H9 (cell line): ENCODE data around the gene ARNT2. TPM values are rescaled to one million over a fixed set of nuclear protein-coding genes. Genes with fewer than 3 reads are reported as not detected.
"Not testable (repeated sequence)": the region's sequence is repeated elsewhere in the genome, so short reads cannot be mapped to it uniquely, and the experiment has no call there.

ENCODE experiments used
- DNase-seq: peaks from one replicate; pipeline ENCODE4 v3.0.0-alpha.2; 2017
- H2AFZ ChIP-seq: one replicate; pipeline ENCODE4 v1.6.1; 2013; ENCODE audit warnings: mild to moderate bottlenecking, low read length, control low read depth, moderate library complexity
- H2AK5ac ChIP-seq: 2 replicates; pipeline ENCODE4 v1.6.1; 2013; ENCODE audit warnings: low read length, control low read depth, mixed read lengths; ENCODE audit not compliant: insufficient read length
- H2BK120ac ChIP-seq: one replicate; pipeline ENCODE4 v1.6.1; 2013; ENCODE audit warnings: low read depth, mild to moderate bottlenecking, low read length, control low read depth, inconsistent platforms; ENCODE audit not compliant: poor library complexity, severe bottlenecking
- H2BK12ac ChIP-seq: 2 replicates; pipeline ENCODE4 v1.6.1; 2013; ENCODE audit warnings: low read length, control low read depth, mixed read lengths, low read depth; ENCODE audit not compliant: insufficient read length
- H2BK15ac ChIP-seq: 2 replicates; pipeline ENCODE4 v1.6.1; 2013; ENCODE audit warnings: low read depth, low read length, control low read depth
- H2BK20ac ChIP-seq: one replicate; pipeline ENCODE4 v1.6.1; 2013; ENCODE audit warnings: low read depth, mild to moderate bottlenecking, low read length, control low read depth, inconsistent platforms; ENCODE audit not compliant: poor library complexity, severe bottlenecking
- H2BK5ac ChIP-seq: 2 replicates; pipeline ENCODE4 v1.6.1; 2013; ENCODE audit warnings: low read length, control low read depth, mixed read lengths; ENCODE audit not compliant: insufficient read length
- H3K14ac ChIP-seq: 2 replicates; pipeline ENCODE4 v1.6.1; 2013; ENCODE audit warnings: low read length, control low read depth; ENCODE audit not compliant: insufficient read depth
- H3K18ac ChIP-seq: 2 replicates; pipeline ENCODE4 v1.6.1; 2013; ENCODE audit warnings: low read depth, mild to moderate bottlenecking, mixed read lengths, low read length, control low read depth; ENCODE audit not compliant: insufficient read length
- H3K23ac ChIP-seq: 2 replicates; pipeline ENCODE4 v1.6.1; 2013; ENCODE audit warnings: low read length, control low read depth, mixed read lengths, low read depth; ENCODE audit not compliant: insufficient read length
- H3K23me2 ChIP-seq: 2 replicates; pipeline ENCODE4 v1.6.1; 2013; ENCODE audit warnings: low read depth, mild to moderate bottlenecking, mixed read lengths, low read length, control low read depth; ENCODE audit not compliant: insufficient read length, poor library complexity, severe bottlenecking
- H3K27ac ChIP-seq: 2 replicates; pipeline ENCODE4 v1.5.1; 2013; ENCODE audit warnings: low read length, control low read depth, mixed read lengths, low read depth; ENCODE audit not compliant: insufficient read length
- H3K27me3 ChIP-seq: 2 replicates; pipeline ENCODE4 v1.6.1; 2013; ENCODE audit warnings: low read length, control low read depth, inconsistent platforms; ENCODE audit not compliant: insufficient read depth
- H3K4ac ChIP-seq: 2 replicates; pipeline ENCODE4 v1.6.1; 2013; ENCODE audit warnings: low read depth, mild to moderate bottlenecking, control low read depth, inconsistent platforms, low read length, moderate library complexity
- H3K4me1 ChIP-seq: 2 replicates; pipeline ENCODE4 v1.6.1; 2013; ENCODE audit warnings: low read length, control low read depth, inconsistent platforms; ENCODE audit not compliant: insufficient read depth
- H3K4me2 ChIP-seq: 2 replicates; pipeline ENCODE4 v1.6.1; 2013; ENCODE audit warnings: low read length, control low read depth, mixed read lengths; ENCODE audit not compliant: insufficient read length, insufficient read depth
- H3K56ac ChIP-seq: 2 replicates; pipeline ENCODE4 v1.6.1; 2013; ENCODE audit warnings: low read depth, mild to moderate bottlenecking, mixed read lengths, low read length, control low read depth; ENCODE audit not compliant: insufficient read length
- H3K79me1 ChIP-seq: 2 replicates; pipeline ENCODE4 v1.6.1; 2013; ENCODE audit warnings: low read depth, mild to moderate bottlenecking, moderate library complexity, low read length, control low read depth, inconsistent platforms; ENCODE audit not compliant: insufficient read depth, poor library complexity, severe bottlenecking
- H3K79me2 ChIP-seq: 2 replicates; pipeline ENCODE4 v1.6.1; 2013; ENCODE audit warnings: low read length, control low read depth, inconsistent platforms; ENCODE audit not compliant: insufficient read depth
- H3K9ac ChIP-seq: 2 replicates; pipeline ENCODE4 v1.6.1; 2013; ENCODE audit warnings: low read length, control low read depth, mixed read lengths; ENCODE audit not compliant: insufficient read length; ENCODE audit errors: extremely low read depth
- H3K9me3 ChIP-seq: one replicate; pipeline ENCODE4 v1.6.1; 2013; ENCODE audit warnings: low read depth, low read length, inconsistent platforms; ENCODE audit not compliant: control insufficient read depth
- H3T11ph ChIP-seq: one replicate; pipeline ENCODE4 v1.6.1; 2013; ENCODE audit warnings: mild to moderate bottlenecking, low read length, control low read depth, inconsistent platforms
- H4K20me1 ChIP-seq: one replicate; pipeline ENCODE4 v1.6.1; 2013; ENCODE audit not compliant: control insufficient read depth, insufficient read length, insufficient read depth
- H4K5ac ChIP-seq: 2 replicates; pipeline ENCODE4 v1.6.1; 2013; ENCODE audit warnings: low read depth, mild to moderate bottlenecking, mixed read lengths, low read length, control low read depth; ENCODE audit not compliant: insufficient read length
- H4K8ac ChIP-seq: replicated peaks from 2 replicates; pipeline ENCODE4 v1.6.1; 2013; ENCODE audit warnings: low read length, control low read depth, mixed read lengths, low read depth; ENCODE audit not compliant: insufficient read length
- H4K91ac ChIP-seq: 2 replicates; pipeline ENCODE4 v1.6.1; 2013; ENCODE audit warnings: low read depth, mild to moderate bottlenecking, moderate library complexity, mixed read lengths, low read length, control low read depth; ENCODE audit not compliant: insufficient read length
- H3K27ac Mint-ChIP-seq, 3 experiments: 2 replicates in 2 of 3; 3 replicates in 1 of 3; pipeline ENCODE4 v1.8.0; 2020 to 2021; ENCODE audit warnings: mixed read lengths in 3 of 3, mild to moderate bottlenecking in 1 of 3, moderate library complexity in 1 of 3
- H3K27me3 Mint-ChIP-seq: 2 replicates; pipeline ENCODE4 v1.8.0; 2021; ENCODE audit warnings: low read depth, mild to moderate bottlenecking, moderate library complexity, mixed read lengths
- H3K36me3 Mint-ChIP-seq, 3 experiments: 2 replicates in 2 of 3; 3 replicates in 1 of 3; pipeline ENCODE4 v1.8.0; 2020 to 2021; ENCODE audit warnings: low read depth in 3 of 3, mixed read lengths in 3 of 3; ENCODE audit not compliant: insufficient read depth in 1 of 3
- H3K4me1 Mint-ChIP-seq, 2 experiments: 2 replicates each; pipeline ENCODE4 v1.8.0; 2020; ENCODE audit warnings: mixed read lengths in 2 of 2
- H3K4me3 Mint-ChIP-seq, 2 experiments: 2 replicates in 1 of 2; 3 replicates in 1 of 2; pipeline ENCODE4 v1.8.0; 2020 to 2021; ENCODE audit warnings: mild to moderate bottlenecking in 2 of 2, mixed read lengths in 2 of 2, moderate library complexity in 1 of 2
- H3K9me3 Mint-ChIP-seq, 2 experiments: 2 replicates in 1 of 2; 3 replicates in 1 of 2; pipeline ENCODE4 v1.8.0; 2020; ENCODE audit warnings: mild to moderate bottlenecking in 2 of 2, mixed read lengths in 2 of 2, moderate library complexity in 1 of 2
- WGBS: extraction: QIAGEN DNeasy Blood & Tissue Kit; methylation state at CpG from one replicate; pipeline ENCODE4 v1.1.7; 2013; ENCODE audit warnings: missing lambda C conversion rate, low lambda C conversion rate, mixed read lengths; ENCODE audit not compliant: insufficient read length; ENCODE audit errors: extremely low coverage; 5-methylcytosine and 5-hydroxymethylcytosine counted together
- total RNA-seq: library from RNA; stranded (reverse); gene quantifications from 2 replicates; pipeline ENCODE4 v1.2.1, GENCODE V29; 2021
- TF ChIP-seq, protein P1 (sequence below): fragments of 200-600 bp; sonication (generic); conservative IDR thresholded peaks from 3 replicates; pipeline ENCODE4 v1.8.0; 2021; ENCODE audit warnings: antibody characterized with exemption, mild to moderate bottlenecking

The ARNT2 gene
- total RNA-seq, 1 experiment from 2014 or later = 10.5 TPM

GRCh38 chr15:80645494-80646065 is 241.4 kb downstream of the ARNT2 start:
- peaks cover 7 to 23% (median 19%) of the 10 kb centered on the region in 3 experiments for H3K36me3 Mint-ChIP-seq
- Histone ChIP-seq H3K18ac (no peak overlapping the region), H2BK5ac (no peak overlapping the region), H3K9ac (no peak overlapping the region), H3K4me2 (no peak overlapping the region), H3K9me3 (peaks cover 1% of the 10 kb centered on the region), H2BK12ac (no peak overlapping the region), H3K56ac (no peak overlapping the region), H4K5ac (no peak overlapping the region), H4K91ac (no peak overlapping the region), H3K79me1 (no peaks in the 10 kb centered on the region), H4K8ac (no peak overlapping the region), H3T11ph (no peak overlapping the region), H3K27ac (no peak overlapping the region), H3K79me2 (no peaks in the 10 kb centered on the region), H2BK15ac (no peak overlapping the region), H2AK5ac (no peak overlapping the region), H2AFZ (no peak overlapping the region), H3K4me1 (no peaks in the 10 kb centered on the region), H3K4ac (no peak overlapping the region), H4K20me1 (no peaks in the 10 kb centered on the region), H2BK20ac (no peak overlapping the region), H3K14ac (no peak overlapping the region), H2BK120ac (no peak overlapping the region), H3K23me2 (no peaks in the 10 kb centered on the region), H3K27me3 (no peaks in the 10 kb centered on the region), H3K23ac (no peak overlapping the region)
- H3K4me3 Mint-ChIP-seq = no peak overlapping the region
- no CpG with 5 or more reads among the region's 4 CpGs for whole genome bisulfite sequencing
- H3K4me1 Mint-ChIP-seq = no peaks in the 10 kb centered on the region
- TF ChIP-seq, protein P1, sequence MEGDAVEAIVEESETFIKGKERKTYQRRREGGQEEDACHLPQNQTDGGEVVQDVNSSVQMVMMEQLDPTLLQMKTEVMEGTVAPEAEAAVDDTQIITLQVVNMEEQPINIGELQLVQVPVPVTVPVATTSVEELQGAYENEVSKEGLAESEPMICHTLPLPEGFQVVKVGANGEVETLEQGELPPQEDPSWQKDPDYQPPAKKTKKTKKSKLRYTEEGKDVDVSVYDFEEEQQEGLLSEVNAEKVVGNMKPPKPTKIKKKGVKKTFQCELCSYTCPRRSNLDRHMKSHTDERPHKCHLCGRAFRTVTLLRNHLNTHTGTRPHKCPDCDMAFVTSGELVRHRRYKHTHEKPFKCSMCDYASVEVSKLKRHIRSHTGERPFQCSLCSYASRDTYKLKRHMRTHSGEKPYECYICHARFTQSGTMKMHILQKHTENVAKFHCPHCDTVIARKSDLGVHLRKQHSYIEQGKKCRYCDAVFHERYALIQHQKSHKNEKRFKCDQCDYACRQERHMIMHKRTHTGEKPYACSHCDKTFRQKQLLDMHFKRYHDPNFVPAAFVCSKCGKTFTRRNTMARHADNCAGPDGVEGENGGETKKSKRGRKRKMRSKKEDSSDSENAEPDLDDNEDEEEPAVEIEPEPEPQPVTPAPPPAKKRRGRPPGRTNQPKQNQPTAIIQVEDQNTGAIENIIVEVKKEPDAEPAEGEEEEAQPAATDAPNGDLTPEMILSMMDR = no peak
- peaks cover 15% of the 10 kb centered on the region for H3K27me3 Mint-ChIP-seq
- no peak for DNase-seq
- H3K9me3 Mint-ChIP-seq = peaks cover 41 to 44% of the 10 kb centered on the region in 2 experiments
- H3K27ac Mint-ChIP-seq = no peak overlapping the region

- not testable (repeated sequence) for DNase-seq, H3K27ac ChIP-seq, H3K4me3 Mint-ChIP-seq, H2BK15ac ChIP-seq, H3T11ph ChIP-seq, H4K5ac ChIP-seq, H3K79me1 ChIP-seq, H2BK120ac ChIP-seq, H3K23me2 ChIP-seq, H3K18ac ChIP-seq, H3K56ac ChIP-seq, H2BK12ac ChIP-seq, H2BK20ac ChIP-seq, H3K27me3 ChIP-seq, H4K91ac ChIP-seq, H2AFZ ChIP-seq, H4K20me1 ChIP-seq, H3K9ac ChIP-seq, H3K23ac ChIP-seq, H3K79me2 ChIP-seq, H3K4me1 Mint-ChIP-seq, H4K8ac ChIP-seq, H3K4me2 ChIP-seq, H3K4ac ChIP-seq, H3K14ac ChIP-seq, H2BK5ac ChIP-seq, H2AK5ac ChIP-seq, H3K4me1 ChIP-seq, H3K27ac Mint-ChIP-seq
- peaks cover 36 to 39% of the 10 kb centered on the region in 2 experiments for H3K9me3 Mint-ChIP-seq
- H3K36me3 Mint-ChIP-seq = peaks cover 4 to 13% (median 13%) of the 10 kb centered on the region in 3 experiments; a peak in 6 of 7 replicates
- H3K27me3 Mint-ChIP-seq = peaks cover 19% of the 10 kb centered on the region
- no CpG with 5 or more reads among the region's 30 CpGs for WGBS
- H3K9me3 ChIP-seq = peaks cover 11% of the 10 kb centered on the region
These were observed 243.2 kb downstream of the ARNT2 start for GRCh38 chr15:80647424-80647823.
